ENCODE results near the gene NAGS. TPM values are rescaled to one million over a fixed set of nuclear protein-coding genes. Genes with fewer than 3 reads are reported as not detected.
"Not testable (repeated sequence)": the region's sequence is repeated elsewhere in the genome, so short reads cannot be mapped to it uniquely, and the experiment has no call there.

Gene NAGS, protein sequence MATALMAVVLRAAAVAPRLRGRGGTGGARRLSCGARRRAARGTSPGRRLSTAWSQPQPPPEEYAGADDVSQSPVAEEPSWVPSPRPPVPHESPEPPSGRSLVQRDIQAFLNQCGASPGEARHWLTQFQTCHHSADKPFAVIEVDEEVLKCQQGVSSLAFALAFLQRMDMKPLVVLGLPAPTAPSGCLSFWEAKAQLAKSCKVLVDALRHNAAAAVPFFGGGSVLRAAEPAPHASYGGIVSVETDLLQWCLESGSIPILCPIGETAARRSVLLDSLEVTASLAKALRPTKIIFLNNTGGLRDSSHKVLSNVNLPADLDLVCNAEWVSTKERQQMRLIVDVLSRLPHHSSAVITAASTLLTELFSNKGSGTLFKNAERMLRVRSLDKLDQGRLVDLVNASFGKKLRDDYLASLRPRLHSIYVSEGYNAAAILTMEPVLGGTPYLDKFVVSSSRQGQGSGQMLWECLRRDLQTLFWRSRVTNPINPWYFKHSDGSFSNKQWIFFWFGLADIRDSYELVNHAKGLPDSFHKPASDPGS
- total RNA-seq, result 1.0 and 1.2 TPM in 2 replicates

DNA sequence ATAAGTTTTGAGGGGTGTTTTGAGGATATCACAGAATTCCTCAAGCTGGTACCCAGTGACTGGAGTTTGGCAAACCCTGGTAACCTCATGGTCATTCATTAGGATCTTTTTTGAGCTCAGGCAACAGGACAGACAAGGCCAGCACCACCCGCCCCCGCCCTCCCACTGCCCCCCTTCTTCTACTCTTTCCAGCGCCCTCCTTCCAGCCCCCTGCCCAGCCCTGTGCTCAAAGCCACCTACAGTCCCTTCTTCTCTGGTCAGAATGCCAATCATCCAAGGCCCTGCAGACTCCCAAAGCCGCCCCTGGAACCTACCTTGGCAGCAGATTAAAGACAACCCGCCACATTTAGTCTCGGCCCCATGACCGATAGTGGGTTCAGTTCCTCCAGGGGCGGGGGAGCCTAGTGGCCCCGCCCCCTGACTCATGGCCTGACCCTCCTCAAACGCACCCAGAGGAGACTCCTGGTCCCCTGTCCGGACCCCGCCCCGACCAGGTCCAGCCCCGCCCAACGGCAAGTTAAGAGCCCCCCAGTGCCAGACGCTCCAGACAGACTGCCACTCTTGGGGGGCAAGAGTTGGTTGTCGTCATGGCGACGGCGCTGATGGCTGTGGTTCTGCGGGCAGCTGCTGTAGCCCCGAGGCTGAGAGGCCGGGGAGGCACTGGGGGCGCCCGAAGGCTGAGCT lies at the start of gene NAGS:
TSS of gene NAGS (plus strand) at position 546 of the 684 bp plus-strand sequence. CDS start at position 588, 42 bp downstream.
- peak; percentile 22 for DNase-seq
- Mint-ChIP-seq H3K27me3 (peaks cover 18% of the 10 kb centered on the region), H3K9me3 (no peaks in the 10 kb centered on the region), H3K27ac (no peak within 1 kb of the TSS), H3K36me3 (ENCODE audit: low read depth) (peaks cover 2% of the 10 kb centered on the region), H3K4me3 (peak within 1 kb of the TSS; percentile 64), H3K4me1 (peaks cover 24% of the 10 kb centered on the region)
- intact Hi-C loops (cut with micrococcal nuclease), result no loop called here
- TF ChIP-seq, protein P1, sequence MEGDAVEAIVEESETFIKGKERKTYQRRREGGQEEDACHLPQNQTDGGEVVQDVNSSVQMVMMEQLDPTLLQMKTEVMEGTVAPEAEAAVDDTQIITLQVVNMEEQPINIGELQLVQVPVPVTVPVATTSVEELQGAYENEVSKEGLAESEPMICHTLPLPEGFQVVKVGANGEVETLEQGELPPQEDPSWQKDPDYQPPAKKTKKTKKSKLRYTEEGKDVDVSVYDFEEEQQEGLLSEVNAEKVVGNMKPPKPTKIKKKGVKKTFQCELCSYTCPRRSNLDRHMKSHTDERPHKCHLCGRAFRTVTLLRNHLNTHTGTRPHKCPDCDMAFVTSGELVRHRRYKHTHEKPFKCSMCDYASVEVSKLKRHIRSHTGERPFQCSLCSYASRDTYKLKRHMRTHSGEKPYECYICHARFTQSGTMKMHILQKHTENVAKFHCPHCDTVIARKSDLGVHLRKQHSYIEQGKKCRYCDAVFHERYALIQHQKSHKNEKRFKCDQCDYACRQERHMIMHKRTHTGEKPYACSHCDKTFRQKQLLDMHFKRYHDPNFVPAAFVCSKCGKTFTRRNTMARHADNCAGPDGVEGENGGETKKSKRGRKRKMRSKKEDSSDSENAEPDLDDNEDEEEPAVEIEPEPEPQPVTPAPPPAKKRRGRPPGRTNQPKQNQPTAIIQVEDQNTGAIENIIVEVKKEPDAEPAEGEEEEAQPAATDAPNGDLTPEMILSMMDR (IDR thresholded peaks at IDR 0.05), result no peak
- CTCF ChIA-PET, result no interaction called here
- POLR2A ChIA-PET, result interaction anchor here (0.6 kb wide), 2 partner anchors 59 to 563 kb away, joined by 3 to 5 read pairs; no protein-coding TSS in a partner anchor
- ATAC-seq (ENCODE audit: low read depth), result no peak

DNA sequence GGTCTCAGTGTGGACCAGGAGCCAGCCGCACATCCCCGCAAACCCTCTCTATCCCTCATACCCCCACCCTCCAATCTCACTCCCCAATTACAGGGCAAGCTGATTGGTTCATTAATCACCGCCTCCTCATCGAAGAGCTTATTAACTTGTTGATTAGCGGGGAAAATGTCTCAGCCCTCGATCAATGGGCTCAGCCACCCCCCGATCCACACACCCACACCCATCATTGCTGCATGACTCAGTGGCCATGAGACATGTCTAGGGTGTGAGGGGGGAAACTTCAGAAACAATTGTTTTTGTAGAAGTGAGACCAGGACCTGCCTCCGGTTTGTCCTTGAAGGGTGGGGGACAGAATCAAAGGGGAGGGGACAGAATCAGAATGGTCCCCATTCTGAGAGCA lies 48.2 kb upstream of the NAGS start:
- ATAC-seq (ENCODE audit: low read depth), result no peak
- TF ChIP-seq, protein P1 (IDR thresholded peaks at IDR 0.05), result no peak
- no peak overlapping the region for H3K4me3 Mint-ChIP-seq
- intact Hi-C loops (cut with micrococcal nuclease), result no loop called here
- CTCF ChIA-PET, result no interaction called here
- peaks cover 45% of the 10 kb centered on the region for H3K27me3 Mint-ChIP-seq
- POLR2A ChIA-PET, result no interaction called here
- H3K9me3 Mint-ChIP-seq, result no peaks in the 10 kb centered on the region
- H3K36me3 Mint-ChIP-seq (ENCODE audit: low read depth), result no peaks in the 10 kb centered on the region
- DNase-seq, result no peak
- H3K4me1 Mint-ChIP-seq, result peaks cover 6% of the 10 kb centered on the region
- H3K27ac Mint-ChIP-seq, result no peak overlapping the region

DNA sequence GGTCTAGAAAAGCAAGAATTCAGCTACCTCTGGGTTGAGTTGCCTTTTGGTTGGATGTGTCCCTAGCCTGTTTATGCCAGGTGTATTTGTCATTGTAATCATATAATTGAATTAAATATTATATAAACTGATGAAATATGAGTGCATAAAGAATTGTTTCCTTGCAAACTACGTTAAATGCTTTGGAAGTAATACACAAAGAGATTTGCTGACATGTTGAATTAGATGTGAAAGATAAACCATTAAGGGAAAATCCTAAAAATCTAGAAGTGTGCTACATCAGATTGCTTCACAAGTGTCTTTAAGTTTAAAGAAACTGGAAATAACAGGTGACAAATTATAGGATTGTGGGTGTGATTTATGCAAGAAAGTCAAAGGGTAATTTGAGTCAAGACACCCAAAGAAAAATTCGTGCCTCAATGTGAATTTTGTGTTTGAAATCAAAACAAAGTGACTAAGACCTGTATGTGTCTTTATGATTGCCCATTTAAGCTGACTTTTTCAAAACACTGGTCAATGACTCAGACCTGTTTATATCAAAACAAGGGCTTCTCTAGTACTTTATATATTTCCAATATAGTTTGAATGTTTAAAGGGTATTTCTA lies 45.6 kb upstream of the NAGS start:
- ChIA-PET POLR2A (no interaction called here), CTCF (interaction anchor here (1.0 kb wide), 1 partner anchor 15 kb away, joined by 3 read pairs; no protein-coding TSS in a partner anchor)
- TF ChIP-seq, protein P1 (IDR thresholded peaks at IDR 0.05), result no peak
- no peak overlapping the region for H3K4me3 Mint-ChIP-seq
- no peaks in the 10 kb centered on the region for H3K9me3 Mint-ChIP-seq
- no peak overlapping the region for H3K27ac Mint-ChIP-seq
- peaks cover 38% of the 10 kb centered on the region for H3K27me3 Mint-ChIP-seq
- no peak for ATAC-seq (ENCODE audit: low read depth)
- no peaks in the 10 kb centered on the region for H3K36me3 Mint-ChIP-seq (ENCODE audit: low read depth)
- peaks cover 5% of the 10 kb centered on the region for H3K4me1 Mint-ChIP-seq
- intact Hi-C loops (cut with micrococcal nuclease), result no loop called here
- DNase-seq, result no peak

DNA sequence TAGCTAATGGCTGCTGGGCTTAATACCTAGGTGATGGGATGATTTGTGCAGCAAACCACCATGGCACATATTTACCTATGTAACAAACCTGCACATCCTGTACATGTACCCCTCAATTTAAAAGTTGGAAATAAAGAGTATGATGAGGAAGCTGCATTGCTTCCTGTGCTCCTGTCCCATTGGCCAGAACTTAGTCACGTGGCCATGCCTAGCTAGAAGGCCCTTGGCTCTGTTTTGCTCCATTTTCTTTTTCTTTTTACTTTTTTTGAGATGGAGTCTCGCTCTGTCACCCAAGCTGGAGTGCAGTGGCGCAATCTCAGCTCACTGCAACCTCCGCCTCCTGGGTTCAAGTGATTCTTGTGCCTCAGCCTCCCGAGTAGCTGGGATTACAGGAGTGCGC lies 43.1 kb upstream of the NAGS start:
- intact Hi-C loops (cut with micrococcal nuclease); POLR2A ChIA-PET: not testable (repeated sequence)

DNA sequence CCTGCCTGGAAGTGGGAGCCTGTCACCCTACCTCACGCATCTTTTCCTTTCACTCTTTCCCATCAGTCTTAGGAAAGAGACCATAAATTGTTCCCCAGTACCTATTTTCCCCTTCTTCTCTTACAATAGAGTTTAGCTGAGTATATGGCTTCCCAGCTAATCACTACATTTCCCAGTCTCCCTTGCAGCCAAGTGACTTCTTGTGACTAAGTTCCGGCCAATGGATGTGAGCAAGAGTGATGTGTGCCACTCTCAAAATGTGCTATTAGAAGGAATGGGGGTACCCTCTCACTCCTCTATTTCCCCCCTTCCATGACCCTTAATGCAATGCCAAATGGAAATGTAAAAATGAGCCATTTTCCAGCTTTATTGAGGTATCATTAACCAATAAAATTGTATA lies 42.5 kb upstream of the NAGS start:
- H3K27ac Mint-ChIP-seq, result no peak overlapping the region
- no peaks in the 10 kb centered on the region for H3K36me3 Mint-ChIP-seq (ENCODE audit: low read depth)
- H3K27me3 Mint-ChIP-seq, result peaks cover 24% of the 10 kb centered on the region
- ATAC-seq (ENCODE audit: low read depth) (no peak), DNase-seq (no peak)
- no peak overlapping the region for H3K4me3 Mint-ChIP-seq
- TF ChIP-seq, protein P1 (IDR thresholded peaks at IDR 0.05), result no peak
- H3K4me1 Mint-ChIP-seq, result peaks cover 5% of the 10 kb centered on the region
- CTCF ChIA-PET, result no interaction called here
- intact Hi-C loops (cut with micrococcal nuclease), result no loop called here
- no peaks in the 10 kb centered on the region for H3K9me3 Mint-ChIP-seq
- POLR2A ChIA-PET, result no interaction called here

More for the DNA sequence above, 43.1 kb upstream of the NAGS start:
- H3K9me3 Mint-ChIP-seq; DNase-seq; H3K27ac Mint-ChIP-seq; H3K4me3 Mint-ChIP-seq; CTCF ChIA-PET; ATAC-seq (ENCODE audit: low read depth); H3K4me1 Mint-ChIP-seq; H3K36me3 Mint-ChIP-seq (ENCODE audit: low read depth): not testable (repeated sequence)
- peaks cover 24% of the 10 kb centered on the region for H3K27me3 Mint-ChIP-seq
